GM12878 (cell line): ENCODE data around the gene SCRT2. TPM values are rescaled to one million over a fixed set of nuclear protein-coding genes. Genes with fewer than 3 reads are reported as not detected.

Experiments
- ATAC-seq: fragments of 200-7000 bp; cut with Tn5 transposase; 3 replicates; pipeline ENCODE4 v1.9.1; 2020; ENCODE audit warnings: mild to moderate bottlenecking, moderate library complexity
- BruUV-seq: library from RNA; stranded (reverse); fragments of 400-500 nt; replicated peaks from 2 replicates; lab custom pipeline; 2021; lab: Mats Ljungman, UMichigan
- CTCF ChIA-PET: fragments of 300-600 bp; sonication (Branson Sonifier 250); formaldehyde crosslinking; extraction: SDS; loops from one replicate; lab custom pipeline; 2021; ENCODE audit warnings: inconsistent platforms; lab: Yijun Ruan, JAX
- POLR2A ChIA-PET: fragments of 350-600 bp; formaldehyde crosslinking; extraction: SDS; loops from one replicate; lab custom pipeline; 2021; ENCODE audit warnings: inconsistent platforms; lab: Charles Lee
- RAD21 ChIA-PET: fragments of 300-600 bp; sonication (Branson Sonifier 250); formaldehyde crosslinking; loops from one replicate; lab custom pipeline; 2023; ENCODE audit warnings: antibody characterized with exemption; ENCODE audit not compliant: unreplicated experiment; lab: Charles Lee
- SMC1A ChIA-PET: fragments of 300-600 bp; sonication (Branson Sonifier 250); formaldehyde crosslinking; loops from one replicate; lab custom pipeline; 2023; ENCODE audit not compliant: unreplicated experiment, uncharacterized antibody; lab: Charles Lee
- DNase-seq: peaks from one replicate; pipeline ENCODE4 v3.0.0-alpha.2; 2011; ENCODE audit warnings: low read depth, low spot score
- FAIRE-seq: peaks from 3 replicates; lab custom pipeline; 2011; peaks lifted over from hg19 to GRCh38; lab: Jason Lieb, UNC
- H2AFZ ChIP-seq: 2 replicates; pipeline ENCODE4 v1.6.0; 2011; ENCODE audit warnings: low read depth, low read length, control low read depth; ENCODE audit not compliant: control insufficient read depth
- H3K27ac ChIP-seq: 2 replicates; pipeline ENCODE4 v1.5.1; 2011; ENCODE audit warnings: control low read depth; ENCODE audit not compliant: control insufficient read depth, insufficient read depth
- H3K27me3 ChIP-seq, 2 experiments: replicated peaks in 1 of 2; 2 replicates each; pipeline versions ENCODE4 v1.6.0 to v1.6.1; 2011; ENCODE audit warnings: low read length in 1 of 2; ENCODE audit not compliant: control insufficient read depth in 2 of 2, insufficient read depth in 2 of 2
- H3K36me3 ChIP-seq, 2 experiments: 2 replicates each; pipeline ENCODE4 v1.5.1; 2011; ENCODE audit warnings: low read length in 1 of 2; ENCODE audit not compliant: control insufficient read depth in 2 of 2, insufficient read depth in 2 of 2
- H3K4me1 ChIP-seq: 2 replicates; pipeline ENCODE4 v1.6.1; 2011; ENCODE audit warnings: mild to moderate bottlenecking, low read length, moderate library complexity, mixed read lengths; ENCODE audit not compliant: control insufficient read depth, insufficient read depth
- H3K4me2 ChIP-seq: 2 replicates; pipeline ENCODE4 v1.6.0; 2011; ENCODE audit warnings: control low read depth; ENCODE audit not compliant: control insufficient read depth, insufficient read depth
- H3K4me3 ChIP-seq: fragments of 200-600 bp; sonication (generic); 2 replicates; pipeline ENCODE4 v1.5.1; 2016
- H3K79me2 ChIP-seq: 2 replicates; pipeline ENCODE4 v1.6.0; 2011; ENCODE audit warnings: low read length; ENCODE audit not compliant: control insufficient read depth, insufficient read depth
- H3K9ac ChIP-seq: 2 replicates; pipeline ENCODE4 v1.8.0; 2011; ENCODE audit warnings: low read length, control low read depth, mixed read lengths; ENCODE audit not compliant: control insufficient read depth, insufficient read depth
- H3K9me3 ChIP-seq: replicated peaks from 3 replicates; pipeline ENCODE4 v1.5.1; 2011; ENCODE audit warnings: mild to moderate bottlenecking, low read length; ENCODE audit not compliant: control insufficient read depth, insufficient read depth
- H4K20me1 ChIP-seq: 2 replicates; pipeline ENCODE4 v1.6.0; 2011; ENCODE audit not compliant: control insufficient read depth, insufficient read depth
- BRCA1 ChIP-seq: IDR thresholded peaks from 2 replicates; pipeline ENCODE4 v1.6.1; 2011; ENCODE audit warnings: low read depth, low read length, improper control_type of control experiment
- CREM ChIP-seq: IDR thresholded peaks from 2 replicates; pipeline ENCODE4 v1.6.1; 2014; ENCODE audit warnings: antibody characterized with exemption, low read depth
- CTCF ChIP-seq, 3 experiments: IDR thresholded peaks in 2 of 3; conservative IDR thresholded peaks in 1 of 3; 2 replicates each; pipeline ENCODE4 v1.5.1; 2011; ENCODE audit warnings: low read depth in 3 of 3, low read length in 3 of 3, mild to moderate bottlenecking in 3 of 3, control low read depth in 2 of 3, moderate library complexity in 2 of 3, inconsistent platforms in 1 of 3, mixed read lengths in 1 of 3; ENCODE audit not compliant: control insufficient read depth in 2 of 3, insufficient read depth in 1 of 3; ENCODE audit errors: extremely low read depth in 1 of 3
- EZH2 ChIP-seq: IDR thresholded peaks from 2 replicates; pipeline ENCODE4 v1.6.1; 2012; ENCODE audit warnings: low read depth, mild to moderate bottlenecking, control low read depth, inconsistent platforms, low read length, borderline replicate concordance; ENCODE audit not compliant: control insufficient read depth
- MYB ChIP-seq: fragments of 150-350 bp; IDR thresholded peaks from 2 replicates; pipeline ENCODE4 v1.6.1; 2014; ENCODE audit warnings: mild to moderate bottlenecking, low read depth, low read length, borderline replicate concordance
- NKRF ChIP-seq: fragments of 450-650 bp; conservative IDR thresholded peaks from 2 replicates; pipeline ENCODE4 v1.6.1; 2017; ENCODE audit warnings: mild to moderate bottlenecking, moderate library complexity
- NR2C2 ChIP-seq: IDR thresholded peaks from 2 replicates; pipeline ENCODE4 v1.6.1; 2011; ENCODE audit warnings: borderline replicate concordance, low read depth; ENCODE audit not compliant: control insufficient read depth, insufficient read length
- SRF ChIP-seq, 2 experiments: IDR thresholded peaks; 2 replicates each; pipeline ENCODE4 v1.6.1; 2011; ENCODE audit warnings: low read depth in 2 of 2, low read length in 2 of 2, mild to moderate bottlenecking in 1 of 2, moderate library complexity in 1 of 2
- STAT3 ChIP-seq: IDR thresholded peaks from 2 replicates; pipeline ENCODE4 v1.6.1; 2011; ENCODE audit warnings: low read depth, low read length, improper control_type of control experiment
- YY1 ChIP-seq: IDR thresholded peaks from 2 replicates; pipeline ENCODE4 v1.6.1; 2011; ENCODE audit warnings: low read depth, mild to moderate bottlenecking, low read length
- ZBED1 ChIP-seq: IDR thresholded peaks from 2 replicates; pipeline ENCODE4 v1.6.1; 2016; ENCODE audit warnings: borderline replicate concordance
- WGBS: methylation state at CpG from one replicate; pipeline ENCODE4 v1.1.6; 2016; ENCODE audit warnings: low lambda C conversion rate; ENCODE audit not compliant: insufficient replicate concordance, insufficient coverage; ENCODE audit errors: missing lambda C conversion rate; 5-methylcytosine and 5-hydroxymethylcytosine counted together
- in situ Hi-C: fragments of 300-500 bp; cut with MboI; formaldehyde crosslinking; loops from 9 replicates; pipeline ENCODE4 v1.14.3; 2018; ENCODE audit warnings: mixed read lengths
- intact Hi-C: fragments of 100-400 bp; cut with micrococcal nuclease; formaldehyde crosslinking; loops from one replicate; pipeline ENCODE4 v1.14.2; 2022; ENCODE audit not compliant: unreplicated experiment
- polyA plus RNA-seq, 11 experiments: library from polyadenylated mRNA; depleted of rRNA in 4 of 11; unstranded in 6 of 11; stranded (reverse) in 5 of 11; fragments of >200 nt; fragmentation: Nextera tagmentation in 4 of 11; fragmentation: Illumina TruSeq in 1 of 11; extraction: Ambion mirVana in 4 of 11; extraction: Trizol in 1 of 11; gene quantifications; 1 replicate in 1 of 11; 2 replicates in 10 of 11; pipeline versions ENCODE4 v1.2.1 to v1.2.3, GENCODE V29; 2011 to 2016; ENCODE audit warnings: inconsistent platforms in 2 of 11, missing spikeins in 2 of 11, low read depth in 1 of 11
- total RNA-seq, 4 experiments: library from RNA; depleted of rRNA in 3 of 4; stranded (reverse); fragments of >200 nt in 3 of 4; fragmentation: Illumina TruSeq in 1 of 4; extraction: Trizol in 1 of 4; gene quantifications; 2 replicates each; pipeline versions ENCODE4 v1.2.1 to v1.2.3, GENCODE V29; 2013 to 2021

The SCRT2 gene
- total and polyA plus RNA-seq, 10 of the 15 experiments (the other 5 are each of a cell fraction or from before 2014, with no cell fraction given) = not detected

GRCh38 chr20:709991-710779 lies 34.6 kb upstream of the SCRT2 start:
- CTCF ChIA-PET = no interaction called here
- no TSS peak for BruUV-seq

More at GRCh38 chr20:709991-710779, 34.6 kb upstream of the SCRT2 start:
- TF ChIP-seq BRCA1 (no peak), YY1 (no peak), SRF (IDR thresholded peaks at IDR 0.05; ENCODE audit: low read depth in 2 of 2, low read length in 2 of 2) (no peak), CTCF (IDR thresholded peaks at IDR 0.05 in 2 of 3, conservative IDR thresholded peaks at IDR 0.05 in 1 of 3; ENCODE audit: control insufficient read depth in 2 of 3, extremely low read depth in 1 of 3, insufficient read depth in 1 of 3, low read depth in 3 of 3, low read length in 3 of 3) (no peak), ZBED1 (no peak), STAT3 (no peak), EZH2 (no peak), NKRF (no peak), NR2C2 (no peak), MYB (no peak), CREM (no peak)
- in situ Hi-C loops (no loop called here), intact Hi-C loops (no loop called here)
- WGBS = 77% methylated on average over 37 of the region's 65 CpGs
- no peak for ATAC-seq
- H3K9ac ChIP-seq = no peak overlapping the region
- H3K9me3 ChIP-seq = no peaks in the 10 kb centered on the region; the same call in 2 of the 3 replicates
- H3K4me3 ChIP-seq = no peak overlapping the region
- H3K36me3 ChIP-seq = no peaks in the 10 kb centered on the region
- no peaks in the 10 kb centered on the region; a peak in 1 of 4 replicates for H3K27me3 ChIP-seq
- H2AFZ ChIP-seq = no peak overlapping the region
- no peak overlapping the region for H3K4me2 ChIP-seq
- ChIA-PET POLR2A (no interaction called here), RAD21 (no interaction called here), SMC1A (no interaction called here)
- H3K27ac ChIP-seq = no peak overlapping the region
- no peaks in the 10 kb centered on the region for H3K79me2 ChIP-seq
- FAIRE-seq = no peak
- H3K4me1 ChIP-seq = no peaks in the 10 kb centered on the region
- no peak for DNase-seq
- H4K20me1 ChIP-seq = no peaks in the 10 kb centered on the region
